ENCODE results near the gene PPP1R13L. TPM values are rescaled to one million over a fixed set of nuclear protein-coding genes. Genes with fewer than 3 reads are reported as not detected.

Gene PPP1R13L, protein sequence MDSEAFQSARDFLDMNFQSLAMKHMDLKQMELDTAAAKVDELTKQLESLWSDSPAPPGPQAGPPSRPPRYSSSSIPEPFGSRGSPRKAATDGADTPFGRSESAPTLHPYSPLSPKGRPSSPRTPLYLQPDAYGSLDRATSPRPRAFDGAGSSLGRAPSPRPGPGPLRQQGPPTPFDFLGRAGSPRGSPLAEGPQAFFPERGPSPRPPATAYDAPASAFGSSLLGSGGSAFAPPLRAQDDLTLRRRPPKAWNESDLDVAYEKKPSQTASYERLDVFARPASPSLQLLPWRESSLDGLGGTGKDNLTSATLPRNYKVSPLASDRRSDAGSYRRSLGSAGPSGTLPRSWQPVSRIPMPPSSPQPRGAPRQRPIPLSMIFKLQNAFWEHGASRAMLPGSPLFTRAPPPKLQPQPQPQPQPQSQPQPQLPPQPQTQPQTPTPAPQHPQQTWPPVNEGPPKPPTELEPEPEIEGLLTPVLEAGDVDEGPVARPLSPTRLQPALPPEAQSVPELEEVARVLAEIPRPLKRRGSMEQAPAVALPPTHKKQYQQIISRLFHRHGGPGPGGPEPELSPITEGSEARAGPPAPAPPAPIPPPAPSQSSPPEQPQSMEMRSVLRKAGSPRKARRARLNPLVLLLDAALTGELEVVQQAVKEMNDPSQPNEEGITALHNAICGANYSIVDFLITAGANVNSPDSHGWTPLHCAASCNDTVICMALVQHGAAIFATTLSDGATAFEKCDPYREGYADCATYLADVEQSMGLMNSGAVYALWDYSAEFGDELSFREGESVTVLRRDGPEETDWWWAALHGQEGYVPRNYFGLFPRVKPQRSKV
- total RNA-seq = 8.0 TPM

DNA sequence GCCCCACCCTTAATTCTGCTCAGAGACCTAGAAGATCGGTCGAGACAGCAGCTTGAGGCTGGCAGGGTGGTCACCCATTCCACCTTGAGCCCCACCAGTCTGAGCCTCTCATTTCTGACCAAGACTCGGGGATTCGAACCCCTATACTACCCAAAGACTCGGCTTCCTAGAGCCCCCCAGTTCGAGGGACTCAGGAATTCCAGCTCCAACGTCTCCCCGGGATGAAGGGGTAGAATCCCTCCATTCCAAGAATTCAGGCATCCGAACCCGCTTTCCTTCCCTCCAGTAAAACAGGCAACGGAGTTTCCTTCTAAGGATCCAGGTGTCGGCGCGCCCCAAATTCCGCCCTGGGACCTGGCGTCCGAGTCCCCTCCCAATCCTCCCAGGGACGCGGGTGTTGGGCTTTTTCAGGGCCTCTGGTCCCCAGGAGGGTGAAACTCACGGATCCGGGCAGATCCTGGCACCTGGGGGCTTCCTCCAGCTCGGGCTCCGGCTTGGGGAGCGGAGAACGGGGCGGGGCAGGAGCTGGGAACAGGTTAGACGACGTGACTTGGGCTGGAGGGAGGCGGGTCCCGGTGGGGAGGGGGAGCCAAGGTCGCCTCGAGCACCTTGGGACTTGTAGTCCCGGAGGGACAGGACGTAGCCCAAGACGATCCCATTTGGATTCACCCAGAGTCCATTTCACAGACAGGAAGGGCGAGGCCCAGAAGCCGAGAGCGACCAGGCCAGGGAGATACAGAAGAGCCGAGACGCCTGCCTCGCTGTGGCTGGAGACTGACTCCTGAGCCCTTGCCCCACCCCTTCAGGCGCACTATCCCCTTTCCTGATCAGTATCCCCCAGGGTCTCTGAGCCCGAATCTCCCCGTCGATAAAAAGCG lies at the start of gene PPP1R13L:
Gene PPP1R13L (minus strand): TSS at position 513 of the 878 bp plus-strand sequence. CDS start 6,751 bp downstream, outside the sequence.
- DNase-seq (ENCODE audit: low spot score) = peak; percentile 87
- peak; percentile 74 for ATAC-seq

DNA sequence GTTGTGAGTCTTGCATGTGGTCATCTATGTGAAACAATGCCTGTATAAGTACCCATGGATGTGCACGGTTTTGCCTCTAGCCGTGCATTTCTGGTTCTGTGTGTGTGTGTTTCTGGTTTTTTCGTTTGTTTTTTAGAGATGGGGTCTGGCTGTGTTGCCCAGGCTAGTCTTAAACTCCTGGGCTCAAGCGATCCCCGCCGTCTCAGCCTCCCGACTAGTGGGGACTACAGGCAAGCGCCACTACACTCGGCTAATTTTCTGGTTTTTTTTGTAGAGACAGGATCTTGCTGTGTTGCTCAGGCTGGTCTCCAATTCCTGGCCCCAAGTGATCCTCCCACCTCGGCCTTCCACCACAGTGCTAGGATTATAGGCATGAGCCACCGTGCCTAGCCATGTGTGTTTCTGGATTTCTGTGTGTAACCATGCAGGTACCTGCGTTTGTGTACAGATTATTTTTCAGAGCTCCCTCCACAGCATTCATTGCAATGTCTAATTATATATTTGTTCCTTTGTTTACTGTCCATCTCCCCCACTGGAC lies 47.0 kb upstream of the PPP1R13L start:
- DNase-seq (ENCODE audit: low spot score) (no peak), ATAC-seq (no peak)

DNA sequence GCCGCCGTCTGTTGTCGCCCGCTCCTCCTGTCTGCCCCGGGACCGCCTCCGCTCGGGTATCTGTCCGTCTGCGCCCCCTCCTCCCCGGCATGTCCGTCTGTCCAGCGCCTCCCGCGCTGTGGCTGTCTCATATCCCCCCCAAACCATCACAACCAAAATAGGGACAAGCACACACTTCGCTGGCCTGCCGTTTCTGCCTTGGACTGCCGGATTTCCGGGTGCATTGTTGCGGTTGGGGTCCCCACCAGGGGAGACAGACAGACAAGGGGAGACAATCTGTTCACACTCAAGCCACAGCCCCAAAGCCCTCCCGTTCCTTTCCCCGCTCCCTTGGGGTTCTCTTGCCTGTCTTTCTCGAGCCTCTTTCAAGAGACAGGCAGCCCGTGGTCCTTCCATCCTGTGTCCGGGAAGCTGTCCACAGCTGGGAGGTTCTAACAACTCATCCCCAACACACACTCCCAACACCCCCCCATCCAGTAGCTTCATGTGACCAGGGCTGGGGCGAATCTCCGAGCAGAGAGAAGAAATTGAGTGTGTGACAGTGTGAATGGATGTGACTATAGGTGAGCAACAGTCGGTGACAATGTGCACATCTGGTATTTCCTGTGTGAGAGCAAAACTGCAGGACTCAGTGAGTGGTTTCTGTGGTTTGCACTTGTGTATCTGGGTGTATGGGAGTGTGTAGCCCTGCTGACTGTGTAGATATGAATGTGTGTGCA lies 46.4 kb upstream of the PPP1R13L start:
- no peak for ATAC-seq
- DNase-seq (ENCODE audit: low spot score) = no peak

DNA sequence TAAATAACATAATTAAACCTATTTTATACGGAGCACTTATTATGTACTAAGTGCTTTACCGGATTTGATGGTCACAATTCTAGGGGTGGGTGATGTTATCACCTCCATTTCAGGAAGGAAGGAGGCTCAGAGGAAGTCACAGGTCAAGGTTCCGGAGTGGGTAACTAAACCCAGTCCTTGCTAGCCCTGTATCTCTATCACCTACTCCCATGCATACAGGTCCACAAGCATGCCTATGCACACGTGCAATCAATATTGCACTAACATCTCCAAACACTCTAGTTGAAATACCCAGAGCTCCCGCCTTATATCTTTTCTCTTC lies 45.1 kb upstream of the PPP1R13L start:
- DNase-seq (ENCODE audit: low spot score) (no peak), ATAC-seq (peak; percentile 4)

DNA sequence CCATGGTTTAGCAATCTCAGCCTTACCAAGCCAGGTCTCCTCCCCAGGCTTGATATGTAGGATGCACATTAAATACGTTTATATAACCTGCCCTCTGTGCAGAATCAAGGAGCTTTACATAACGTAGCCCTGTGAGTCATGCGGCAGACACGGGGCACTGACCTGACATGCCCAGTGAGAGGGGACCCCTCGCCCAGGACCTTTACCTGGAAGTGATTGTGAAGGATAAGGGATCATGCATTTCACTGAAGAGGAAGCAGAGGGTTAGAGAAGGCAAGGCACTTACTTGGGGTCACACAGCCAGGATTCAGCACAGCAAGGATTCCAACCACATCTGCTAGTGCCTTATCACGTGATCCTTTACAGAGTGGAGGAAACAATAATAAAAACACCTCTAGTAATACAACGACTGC lies 44.0 kb upstream of the PPP1R13L start:
- DNase-seq (ENCODE audit: low spot score) (no peak), ATAC-seq (no peak)

DNA sequence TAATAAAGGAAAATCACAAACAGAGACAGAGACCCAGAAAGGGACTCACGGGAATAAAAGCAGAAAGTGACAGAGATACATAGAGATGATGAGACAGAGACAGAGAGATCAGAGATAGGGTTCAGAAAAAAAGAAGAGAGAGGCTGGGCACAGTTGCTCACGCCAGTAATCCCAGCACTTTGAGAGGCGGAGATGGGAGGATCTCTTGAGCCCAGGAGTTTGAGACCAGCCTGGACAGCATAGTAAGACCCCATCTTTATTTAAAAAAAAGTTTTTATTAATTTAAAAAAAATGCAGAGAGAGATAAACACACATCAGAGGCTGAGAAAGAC lies 43.5 kb upstream of the PPP1R13L start:
- ATAC-seq (no peak), DNase-seq (ENCODE audit: low spot score) (no peak)

DNA sequence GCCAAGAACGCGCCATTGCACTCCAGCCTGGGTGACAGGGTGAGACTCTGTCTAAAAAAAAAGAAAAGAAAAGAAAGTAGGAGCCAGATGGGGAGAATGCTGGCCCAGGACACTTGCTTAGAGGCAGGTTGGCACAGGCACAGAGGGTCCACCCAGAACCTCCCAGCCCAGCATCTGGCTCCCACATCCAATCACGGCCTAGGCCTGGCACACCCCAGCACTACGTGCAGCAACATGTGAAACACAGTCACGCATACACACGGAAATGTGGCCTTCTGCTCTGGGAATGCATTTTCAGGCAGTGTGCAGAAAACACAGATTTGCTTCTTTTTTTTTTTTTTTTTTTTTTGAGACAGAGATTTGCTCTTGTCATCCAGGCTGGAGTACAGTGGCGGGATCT lies 42.1 kb upstream of the PPP1R13L start:
- ATAC-seq (no peak), DNase-seq (ENCODE audit: low spot score) (no peak)

DNA sequence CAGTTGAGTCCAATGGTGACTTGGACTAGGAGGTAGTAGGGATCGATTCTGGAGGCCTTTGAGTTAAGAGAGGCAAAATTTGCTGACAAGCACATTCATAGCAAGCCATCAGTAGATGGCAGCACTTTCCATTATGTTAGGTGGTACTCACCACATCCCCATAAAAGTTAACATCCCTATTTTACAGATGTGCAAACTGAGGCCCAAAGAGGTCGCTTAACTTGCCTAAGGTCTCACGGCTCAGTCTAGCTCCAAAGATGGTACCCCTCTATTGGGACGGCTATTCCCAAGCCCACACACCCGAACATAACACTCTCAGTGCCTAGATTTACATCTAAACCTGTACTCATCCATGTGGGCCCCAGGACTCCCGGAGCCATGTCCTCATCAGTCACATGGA lies 41.4 kb upstream of the PPP1R13L start:
- DNase-seq (ENCODE audit: low spot score) (no peak), ATAC-seq (no peak)

DNA sequence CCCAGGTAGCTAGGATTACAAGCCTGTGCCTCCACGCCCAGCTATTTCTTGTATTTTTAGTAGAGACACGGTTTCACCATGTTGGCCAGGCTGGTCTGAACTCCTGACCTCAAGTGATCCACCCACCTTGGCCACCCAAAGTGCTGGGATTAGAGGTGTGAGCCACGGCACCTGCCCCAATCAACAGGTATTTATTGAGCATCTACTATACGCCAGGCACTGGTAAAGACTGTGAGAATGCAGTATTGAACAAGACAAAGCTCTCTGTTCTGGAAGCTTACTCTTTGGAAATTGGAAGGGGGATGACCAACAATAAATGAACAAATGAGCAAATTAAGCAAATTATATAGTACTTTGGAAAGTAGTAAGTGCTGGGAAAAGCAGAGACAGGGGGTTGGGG lies 40.3 kb upstream of the PPP1R13L start:
- DNase-seq (ENCODE audit: low spot score) (no peak), ATAC-seq (no peak)

DNA sequence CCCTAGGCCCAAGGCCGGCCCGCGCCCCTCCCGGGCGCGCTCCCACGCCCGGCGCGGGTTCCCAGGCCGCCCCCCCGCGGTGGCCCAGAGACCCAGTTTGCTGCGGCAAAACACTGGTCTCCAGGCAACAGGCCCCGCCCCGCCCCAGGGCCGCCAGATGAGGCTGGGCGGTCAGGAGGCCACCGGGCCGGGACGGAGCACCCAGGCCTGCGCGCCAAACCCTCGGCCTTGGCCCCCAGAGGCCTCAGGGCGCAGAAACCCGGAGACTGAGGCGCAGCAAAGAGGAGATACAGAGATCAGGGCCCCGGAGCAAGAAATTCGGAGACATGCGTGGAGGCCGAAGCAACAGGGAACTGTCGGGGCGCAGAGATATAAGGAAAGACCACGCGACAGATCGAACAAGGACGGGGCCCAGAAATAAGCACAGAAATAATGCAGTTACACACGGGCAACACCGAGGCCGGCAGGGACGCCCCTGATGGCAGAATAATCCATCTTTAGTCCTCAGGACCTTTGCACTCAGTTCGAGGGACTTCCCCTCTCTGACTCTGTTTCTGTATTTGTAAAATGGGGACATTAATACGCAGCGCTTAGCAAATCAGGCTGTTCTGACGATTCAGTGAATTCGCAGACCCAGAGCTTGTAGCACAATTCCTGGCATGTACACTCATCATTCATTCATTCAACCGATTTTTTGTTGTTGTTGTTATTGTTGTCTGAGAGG lies 39.6 kb upstream of the PPP1R13L start:
- peak; percentile 82 for ATAC-seq
- DNase-seq (ENCODE audit: low spot score) = peak; percentile 98

DNA sequence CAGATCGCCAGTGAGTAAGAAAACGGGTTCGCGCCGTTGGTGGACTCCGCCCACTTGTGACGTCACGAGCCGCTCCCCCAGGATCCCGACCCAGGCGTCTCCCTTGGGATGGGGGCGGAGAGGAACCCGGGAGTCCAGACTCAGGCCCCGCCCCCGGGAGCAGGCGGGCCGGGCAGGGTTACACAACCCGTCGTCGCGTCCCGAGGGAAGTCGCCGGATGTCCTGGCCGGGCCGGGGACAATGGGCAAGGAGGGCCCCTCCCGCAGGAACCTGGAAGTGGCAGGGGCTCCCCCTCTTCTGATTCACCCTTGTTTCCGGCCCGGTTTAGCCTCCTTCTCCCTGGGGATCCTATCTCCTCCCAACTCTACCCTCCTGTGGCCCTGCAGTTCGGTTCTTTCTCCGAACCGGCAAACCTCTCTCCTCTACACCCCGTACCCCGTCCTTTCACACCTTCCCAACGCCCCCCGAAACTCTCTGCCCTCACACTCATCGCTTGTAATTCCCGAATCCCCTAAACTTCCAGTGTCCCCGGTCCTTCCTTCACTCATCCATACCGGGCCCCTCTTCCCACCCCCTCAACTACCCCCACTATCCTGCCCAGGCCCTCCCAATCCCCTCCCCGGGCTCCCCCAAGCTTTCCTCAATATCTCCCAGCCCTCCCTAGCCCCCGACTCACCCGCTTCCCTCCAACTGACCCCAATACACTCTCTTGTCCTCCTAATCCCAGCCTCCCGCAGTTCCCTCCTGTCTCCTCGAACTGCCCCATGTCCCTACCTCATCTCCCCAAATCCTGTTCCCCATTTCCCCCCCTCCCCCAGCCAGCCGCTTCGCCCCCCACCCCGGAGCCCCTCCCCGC lies 38.8 kb upstream of the PPP1R13L start:
- ATAC-seq (peak; percentile 80), DNase-seq (ENCODE audit: low spot score) (peak; percentile 98)

DNA sequence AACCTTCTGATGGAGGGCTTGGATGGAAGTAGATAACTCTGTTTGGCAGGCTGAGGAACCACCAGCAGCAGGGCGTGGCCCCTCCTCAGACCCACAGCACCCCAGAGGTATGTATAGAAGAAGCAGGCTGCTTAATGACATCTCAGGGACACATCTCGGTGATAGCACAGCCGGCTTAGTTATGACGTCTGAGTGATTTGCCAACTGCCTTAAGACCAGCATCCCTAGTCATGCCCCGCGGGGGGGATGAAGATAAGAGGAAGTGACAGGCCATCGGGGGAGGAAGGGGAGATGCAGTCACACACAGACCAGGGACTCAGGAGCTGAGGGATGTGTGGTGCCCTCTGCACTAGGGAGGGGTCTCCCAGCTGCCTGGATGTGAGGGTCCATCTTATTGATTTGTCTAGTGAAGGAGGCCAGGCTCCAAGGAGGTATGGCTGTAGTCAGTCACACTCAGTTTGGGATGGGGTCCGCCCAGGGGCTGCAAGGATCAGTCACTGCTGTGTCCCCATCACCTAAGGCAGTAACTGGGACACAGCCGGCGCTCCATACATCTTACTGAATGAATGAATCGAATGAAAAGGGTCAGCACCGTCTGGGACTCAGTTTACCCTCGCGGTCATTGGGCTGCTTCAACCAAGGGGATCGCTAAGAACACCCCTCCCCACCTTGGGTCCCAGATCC lies 38.1 kb upstream of the PPP1R13L start:
- peak; percentile 62 for DNase-seq (ENCODE audit: low spot score)
- no peak for ATAC-seq

DNA sequence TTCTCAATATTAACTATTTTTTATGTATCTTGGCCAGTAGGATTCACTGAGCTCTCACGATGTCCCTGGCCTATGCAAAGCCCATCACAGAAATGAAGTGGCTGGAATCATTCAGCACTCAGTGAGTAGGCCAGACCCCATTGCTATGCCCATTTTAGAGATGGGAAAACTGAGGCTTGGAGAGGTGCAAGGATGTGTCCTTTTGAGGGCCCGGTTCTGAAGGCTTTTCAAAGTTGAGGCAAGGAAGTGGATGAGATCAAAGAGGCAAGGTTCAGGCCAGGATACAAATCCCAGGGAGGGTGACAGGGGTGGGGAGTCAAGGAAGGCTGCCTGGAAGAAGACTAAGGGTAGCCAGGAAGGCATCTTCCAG lies 37.5 kb upstream of the PPP1R13L start:
- DNase-seq (ENCODE audit: low spot score) (no peak), ATAC-seq (no peak)

DNA sequence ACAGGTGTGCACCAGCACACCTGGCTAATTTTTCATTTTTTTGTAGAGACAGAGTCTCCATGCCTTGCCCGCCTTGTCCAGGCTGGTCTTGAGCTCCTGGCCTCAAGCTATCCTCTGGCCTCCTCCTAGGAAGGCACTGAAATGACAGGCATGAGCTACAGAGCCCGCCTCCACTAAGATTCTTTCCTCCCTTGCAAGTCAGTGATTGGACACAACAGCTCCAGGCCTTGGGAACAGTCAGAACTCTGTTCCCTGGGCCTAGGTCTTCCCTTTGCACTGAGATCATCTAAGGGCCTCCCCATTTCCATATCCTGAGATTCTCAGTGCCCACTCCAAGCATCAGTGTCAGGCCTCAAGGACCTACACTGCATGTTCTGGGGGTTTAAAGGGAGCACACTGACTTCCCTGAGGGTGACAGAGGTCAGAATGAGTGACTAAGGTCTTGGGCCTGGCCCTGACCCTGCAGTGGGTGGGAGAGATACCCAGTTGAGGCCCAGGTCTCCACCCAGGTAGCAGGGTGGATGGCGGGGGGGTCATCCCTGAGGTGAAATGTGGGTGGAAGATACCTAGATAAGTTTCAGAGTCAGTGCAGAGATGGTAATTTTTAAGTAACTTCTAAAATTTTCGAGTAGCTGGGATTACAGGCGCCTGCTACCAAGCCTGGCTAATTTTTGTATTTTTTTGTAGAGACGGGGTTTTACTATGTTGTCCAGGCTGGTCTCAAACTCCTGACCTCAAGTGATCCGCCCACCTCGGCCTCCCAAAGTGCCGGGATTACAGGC lies 36.2 kb upstream of the PPP1R13L start:
- DNase-seq (ENCODE audit: low spot score) (no peak), ATAC-seq (no peak)

DNA sequence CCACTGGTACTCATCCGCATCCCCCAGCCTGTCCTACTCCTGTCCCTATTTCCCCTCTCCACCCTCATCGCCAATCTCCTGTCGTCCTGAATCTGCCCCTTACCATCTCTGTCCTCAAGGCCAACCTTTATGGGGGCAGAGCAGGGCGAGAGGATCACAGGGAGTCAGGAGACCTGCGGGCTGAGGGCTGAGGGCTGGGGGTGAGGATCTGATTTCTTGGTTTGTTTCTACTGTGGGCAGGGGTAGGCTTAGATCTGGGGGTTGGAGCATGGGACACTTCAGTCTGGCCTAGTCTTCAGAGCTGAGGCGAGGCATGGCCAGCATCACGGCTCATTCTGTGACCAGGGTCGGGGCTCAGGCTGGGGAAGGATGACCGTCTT lies 35.4 kb upstream of the PPP1R13L start:
- DNase-seq (ENCODE audit: low spot score) (no peak), ATAC-seq (no peak)

DNA sequence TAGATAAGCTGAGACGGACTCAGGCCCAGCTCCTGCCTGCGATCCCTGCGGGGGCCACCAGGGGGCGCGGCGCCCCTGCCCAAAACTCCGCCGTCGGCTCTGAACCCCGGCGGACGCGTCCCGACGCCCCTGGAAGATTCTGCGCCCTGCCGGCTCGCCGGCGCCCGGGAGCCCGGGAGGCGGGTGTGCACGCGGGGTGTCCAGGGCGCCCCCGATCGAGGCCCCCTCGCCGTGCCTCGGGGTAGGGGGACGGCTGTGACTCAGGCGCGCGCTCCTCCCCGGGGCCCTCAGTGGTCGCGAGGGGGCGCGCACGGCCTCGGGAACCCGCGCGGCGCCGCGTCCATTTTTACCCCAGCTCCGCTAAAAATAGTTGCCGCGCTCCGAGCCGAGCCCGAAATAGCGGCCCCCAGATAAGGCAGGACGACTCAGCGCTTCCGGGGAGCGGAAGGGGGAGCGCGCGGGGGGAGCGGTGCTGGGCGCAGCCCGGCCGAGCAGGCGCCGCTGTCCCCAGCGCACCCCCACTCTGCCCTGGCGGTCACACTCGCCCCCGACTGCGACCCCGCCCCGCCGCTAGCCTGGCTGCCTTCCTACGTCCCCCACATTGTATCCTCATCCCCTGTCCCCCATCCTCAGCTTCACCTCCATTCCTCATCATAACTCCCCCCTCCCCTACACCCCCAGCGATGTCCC lies 34.8 kb upstream of the PPP1R13L start:
- DNase-seq (ENCODE audit: low spot score) (peak; percentile 79), ATAC-seq (peak; percentile 73)

DNA sequence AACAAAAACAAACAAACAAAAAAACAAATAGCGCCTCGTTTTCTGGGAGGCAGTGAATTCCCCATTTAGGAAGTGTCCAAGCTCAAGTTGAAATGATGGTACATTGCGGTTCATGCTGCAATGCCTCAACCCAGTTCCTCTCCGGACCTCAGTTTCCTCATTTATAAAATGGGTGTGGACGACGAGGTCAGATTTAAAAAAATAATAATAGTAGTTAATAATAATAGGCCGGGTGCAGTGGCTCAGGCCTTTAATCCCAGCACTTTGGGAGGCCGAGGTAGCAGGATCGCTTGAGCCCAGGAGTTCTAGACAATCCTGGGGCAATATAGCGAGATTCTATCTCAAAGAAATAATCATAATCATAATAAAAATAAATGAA lies 34.3 kb upstream of the PPP1R13L start:
- DNase-seq (ENCODE audit: low spot score) (no peak), ATAC-seq (no peak)

Measured in left lobe of liver (tissue), 2 donors.